Transverse colon (tissue), 4 donors: Measurements from ENCODE around the gene JAZF1. TPM values are rescaled to one million over a fixed set of nuclear protein-coding genes. Genes with fewer than 3 reads are reported as not detected.

Source experiments
- DNase-seq: peaks from one replicate; pipeline ENCODE4 v3.0.0-alpha.2; 2019
- H3K27ac ChIP-seq, 4 donors: fragments of 200-600 bp; sonication (generic); 2 replicates each; pipeline ENCODE4 v1.5.1; 2016 to 2018; ENCODE audit warnings: inconsistent platforms in 4 of 4
- H3K27me3 ChIP-seq: fragments of 200-600 bp; sonication (generic); 2 replicates; pipeline ENCODE4 v1.5.1; 2017; ENCODE audit warnings: inconsistent platforms
- H3K36me3 ChIP-seq, 4 donors: fragments of 200-600 bp; sonication (generic); 2 replicates each; pipeline ENCODE4 v1.5.1; 2017 to 2019; ENCODE audit warnings: inconsistent platforms in 4 of 4
- H3K4me1 ChIP-seq, 4 donors: fragments of 200-600 bp; sonication (generic); 2 replicates each; pipeline ENCODE4 v1.5.1; 2017 to 2020; ENCODE audit warnings: inconsistent platforms in 4 of 4
- H3K4me3 ChIP-seq, 4 donors: fragments of 200-600 bp; sonication (generic); 1 replicate in 1 of 4; 2 replicates in 3 of 4; pipeline versions ENCODE4 v1.5.1 to v1.6.1; 2017 to 2019; ENCODE audit warnings: inconsistent platforms in 4 of 4
- H3K9me3 ChIP-seq, 2 donors: fragments of 200-600 bp; sonication (generic); 2 replicates each; pipeline ENCODE4 v1.5.1; 2017 to 2019; ENCODE audit warnings: inconsistent platforms in 2 of 2
- EP300 ChIP-seq: sonication (generic); formaldehyde crosslinking; IDR thresholded peaks from one replicate; pipeline ENCODE4 v1.6.1; 2017; ENCODE audit warnings: antibody characterized with exemption, low read depth
- POLR2A ChIP-seq: fragments of 450-650 bp; IDR thresholded peaks from one replicate; pipeline ENCODE4 v1.6.1; 2016; ENCODE audit warnings: antibody characterized with exemption, mild to moderate bottlenecking, moderate library complexity
- POLR2AphosphoS5 ChIP-seq, 3 donors: sonication (generic); formaldehyde crosslinking; IDR thresholded peaks; one replicate each; pipeline ENCODE4 v1.6.1; 2016; ENCODE audit warnings: antibody characterized with exemption in 3 of 3
- WGBS, 2 donors: methylation state at CpG; one replicate each; pipeline ENCODE4 v1.1.5; 2018; ENCODE audit warnings: low coverage in 1 of 2; 5-methylcytosine and 5-hydroxymethylcytosine counted together
- in situ Hi-C, 4 donors: fragments of 200-750 bp; cut with MboI; loops; one replicate each; pipeline versions ENCODE4 v1.15.0 to v1.15.1; 2017; ENCODE audit warnings: low sequenced_read_pairs in 3 of 4, low pct_ligation_motif_present in 1 of 4, low pct_unique_long_range_greater_than_20kb in 1 of 4
- intact Hi-C: fragments of 100-400 bp; cut with DNase I; formaldehyde crosslinking; loops from one replicate; pipeline ENCODE4 v1.15.1; 2023; ENCODE audit warnings: low total_unique reads
- total RNA-seq, 4 donors: library from RNA; depleted of rRNA; stranded (reverse); fragments of >200 nt; gene quantifications; one replicate each; pipeline ENCODE4 v1.1.0, GENCODE V29; 2016
- TF ChIP-seq, protein P1 (sequence below), 5 experiments: fragments of 200-600 bp in 3 of 5; fragments of 450-650 bp in 2 of 5; sonication (generic) in 3 of 5; IDR thresholded peaks; 1 replicate in 2 of 5; 2 replicates in 3 of 5; pipeline ENCODE4 v1.5.1; 2016 to 2017; ENCODE audit warnings: antibody characterized with exemption in 5 of 5, inconsistent platforms in 3 of 5, mild to moderate bottlenecking in 2 of 5, moderate library complexity in 1 of 5

The JAZF1 gene
- total RNA-seq, 4 donors from 2014 or later = 11.0 to 12.2 (median 11.5) TPM

DNA sequence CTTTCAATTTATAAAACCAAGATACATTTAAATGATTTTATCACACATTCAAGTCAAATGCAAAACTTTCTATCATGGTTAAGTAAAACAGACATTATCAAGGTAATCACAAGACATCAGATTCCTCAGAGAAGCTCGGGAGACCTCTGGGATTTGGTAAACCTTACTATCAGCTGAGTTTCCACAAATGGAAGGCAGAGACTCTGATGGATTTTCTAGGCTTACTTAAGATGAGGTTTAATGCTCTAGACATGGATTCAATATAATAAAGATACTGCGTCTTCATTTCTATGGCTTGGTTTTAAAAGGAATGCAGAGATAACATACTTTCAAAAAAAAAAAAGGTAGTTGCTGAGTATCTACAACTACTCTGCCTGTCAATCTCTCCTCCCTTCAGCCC lies 171.7 kb downstream of the JAZF1 start:
- intact Hi-C loops (no loop called here), in situ Hi-C loops (loop anchor here in 1 of 4 donors (25.0 kb wide), 1 partner anchor 797 kb away; the partner anchor contains the start of gene HOXA13)
- TF ChIP-seq POLR2A (no peak), EP300 (no peak), POLR2AphosphoS5 (IDR thresholded peaks at IDR 0.05) (no peak)
- TF ChIP-seq, protein P1, sequence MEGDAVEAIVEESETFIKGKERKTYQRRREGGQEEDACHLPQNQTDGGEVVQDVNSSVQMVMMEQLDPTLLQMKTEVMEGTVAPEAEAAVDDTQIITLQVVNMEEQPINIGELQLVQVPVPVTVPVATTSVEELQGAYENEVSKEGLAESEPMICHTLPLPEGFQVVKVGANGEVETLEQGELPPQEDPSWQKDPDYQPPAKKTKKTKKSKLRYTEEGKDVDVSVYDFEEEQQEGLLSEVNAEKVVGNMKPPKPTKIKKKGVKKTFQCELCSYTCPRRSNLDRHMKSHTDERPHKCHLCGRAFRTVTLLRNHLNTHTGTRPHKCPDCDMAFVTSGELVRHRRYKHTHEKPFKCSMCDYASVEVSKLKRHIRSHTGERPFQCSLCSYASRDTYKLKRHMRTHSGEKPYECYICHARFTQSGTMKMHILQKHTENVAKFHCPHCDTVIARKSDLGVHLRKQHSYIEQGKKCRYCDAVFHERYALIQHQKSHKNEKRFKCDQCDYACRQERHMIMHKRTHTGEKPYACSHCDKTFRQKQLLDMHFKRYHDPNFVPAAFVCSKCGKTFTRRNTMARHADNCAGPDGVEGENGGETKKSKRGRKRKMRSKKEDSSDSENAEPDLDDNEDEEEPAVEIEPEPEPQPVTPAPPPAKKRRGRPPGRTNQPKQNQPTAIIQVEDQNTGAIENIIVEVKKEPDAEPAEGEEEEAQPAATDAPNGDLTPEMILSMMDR (IDR thresholded peaks at IDR 0.05) = no peak
- H3K9me3 ChIP-seq = no peaks in the 10 kb centered on the region
- WGBS, 2 donors = 57 to 83% methylated on average over 2 of the region's 2 CpGs
- H3K27ac ChIP-seq = no peak overlapping the region
- no peaks in the 10 kb centered on the region for H3K27me3 ChIP-seq
- H3K4me1 ChIP-seq = peaks cover 0 to 10% (median 4%) of the 10 kb centered on the region in 4 donors
- no peaks in the 10 kb centered on the region for H3K36me3 ChIP-seq
- no peak overlapping the region for H3K4me3 ChIP-seq
- DNase-seq = no peak

DNA sequence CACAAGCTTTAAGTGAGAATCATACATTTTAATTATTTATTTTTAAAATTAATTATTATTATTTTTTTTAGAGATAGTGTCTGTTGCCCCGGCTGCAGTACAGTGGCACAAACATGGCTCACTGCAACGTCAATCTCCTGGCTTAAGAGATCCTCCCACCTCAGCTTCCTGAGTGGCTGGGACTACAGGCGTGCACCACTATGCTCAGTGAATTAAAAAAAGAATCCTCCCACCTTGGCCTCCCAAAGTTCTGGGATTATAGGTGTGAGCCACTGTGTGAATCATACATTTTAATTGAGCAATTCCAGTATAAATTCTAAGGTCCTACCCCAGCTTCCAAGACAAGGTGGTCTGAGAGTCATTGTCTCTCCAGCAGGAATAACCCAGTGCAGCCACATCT lies 172.4 kb downstream of the JAZF1 start:
- Histone ChIP-seq H3K36me3 (no peaks in the 10 kb centered on the region), H3K4me1 (peaks cover 0 to 10% (median 4%) of the 10 kb centered on the region in 4 donors), H3K27me3 (no peaks in the 10 kb centered on the region), H3K4me3 (no peak overlapping the region), H3K27ac (no peak overlapping the region), H3K9me3 (no peaks in the 10 kb centered on the region)
- intact Hi-C loops (no loop called here), in situ Hi-C loops (loop anchor here in 1 of 4 donors (25.0 kb wide), 1 partner anchor 796 kb away; the partner anchor contains the start of gene HOXA13)
- no peak for DNase-seq
- TF ChIP-seq EP300 = no peak
- no peak for TF ChIP-seq POLR2A
- TF ChIP-seq, protein P1 (IDR thresholded peaks at IDR 0.05) = no peak
- no peak for TF ChIP-seq POLR2AphosphoS5 (IDR thresholded peaks at IDR 0.05)
- WGBS, 2 donors = 56 to 61% methylated on average over 3 of the region's 3 CpGs

DNA sequence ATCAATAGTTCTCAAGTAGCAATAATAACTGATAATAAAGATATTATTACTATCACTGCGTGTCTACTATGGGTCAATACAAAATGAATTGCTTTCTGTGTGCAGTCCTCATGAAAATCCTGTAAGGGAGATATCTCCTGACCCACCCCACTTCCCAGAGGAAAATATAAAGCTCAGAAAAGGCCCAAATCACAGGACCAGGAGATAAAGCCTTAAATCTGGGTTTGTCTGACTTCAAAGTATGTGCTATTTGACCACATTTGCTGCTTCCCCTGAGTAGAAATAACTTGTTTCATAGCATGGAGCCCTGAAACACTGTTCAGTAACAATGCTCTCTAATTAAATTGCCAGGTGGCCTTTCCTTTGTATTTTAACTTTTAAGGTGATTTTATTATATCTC lies 174.1 kb downstream of the JAZF1 start:
- DNase-seq = no peak
- 100% methylated on average over 1 of the region's 1 CpG for WGBS, 2 donors
- Histone ChIP-seq H3K4me1 (peaks cover 0 to 10% (median 1%) of the 10 kb centered on the region in 4 donors), H3K27me3 (no peaks in the 10 kb centered on the region), H3K4me3 (no peak overlapping the region), H3K27ac (no peak overlapping the region), H3K36me3 (no peaks in the 10 kb centered on the region), H3K9me3 (no peaks in the 10 kb centered on the region)
- TF ChIP-seq EP300 = no peak
- TF ChIP-seq POLR2AphosphoS5 (IDR thresholded peaks at IDR 0.05) = no peak
- TF ChIP-seq POLR2A = no peak
- TF ChIP-seq, protein P1 (IDR thresholded peaks at IDR 0.05) = no peak
- intact Hi-C loops = no loop called here
- in situ Hi-C loops = loop anchor here in 1 of 4 donors (25.0 kb wide), 1 partner anchor 794 kb away; the partner anchor contains the start of gene HOXA13

DNA sequence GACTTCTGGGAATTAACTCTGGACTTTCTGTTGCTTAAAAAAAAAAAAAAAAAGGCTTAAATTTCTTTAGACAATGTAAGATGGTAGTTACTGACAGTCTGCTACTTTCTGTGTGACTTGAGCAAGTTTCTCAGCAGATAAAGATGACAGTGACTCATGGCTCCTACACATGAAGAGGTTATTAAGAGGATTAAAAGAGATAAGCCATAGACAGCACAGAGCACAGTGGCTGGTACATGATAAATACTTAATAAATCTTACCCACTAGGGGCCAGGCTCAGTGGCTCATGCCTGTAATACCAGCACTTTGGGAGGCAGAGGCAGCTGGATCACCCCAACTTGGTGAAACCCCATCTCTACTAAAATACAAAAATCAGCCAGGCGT lies 174.8 kb downstream of the JAZF1 start:
- Histone ChIP-seq H3K9me3 (no peaks in the 10 kb centered on the region), H3K4me1 (peaks cover 0 to 10% (median 1%) of the 10 kb centered on the region in 4 donors), H3K36me3 (no peaks in the 10 kb centered on the region), H3K4me3 (no peak overlapping the region), H3K27ac (peak overlapping the region in 1 of 4 donors; percentile 44), H3K27me3 (no peaks in the 10 kb centered on the region)
- intact Hi-C loops = no loop called here
- no peak for TF ChIP-seq EP300
- no peak for TF ChIP-seq POLR2A
- TF ChIP-seq, protein P1 (IDR thresholded peaks at IDR 0.05) = no peak
- TF ChIP-seq POLR2AphosphoS5 (IDR thresholded peaks at IDR 0.05) = no peak
- 78 to 100% methylated on average over 1 of the region's 1 CpG for whole genome bisulfite sequencing, 2 donors
- in situ Hi-C loops = loop anchor here in 1 of 4 donors (25.0 kb wide), 1 partner anchor 794 kb away; the partner anchor contains the start of gene HOXA13
- no peak for DNase-seq
